Brain pericyte (primary cell): Measurements from ENCODE around the gene GRIK1.

Experiments
- DNase-seq: peaks from one replicate; pipeline ENCODE4 v3.0.0-alpha.2; 2012; ENCODE audit warnings: low read depth, low spot score

The GRIK1 gene

GRCh38 chr21:29786496-29787360, 153.1 kb downstream of the GRIK1 start:
- DNase-seq: no peak

GRCh38 chr21:29777160-29777559, 162.6 kb downstream of the GRIK1 start:
- no peak for DNase-seq

GRCh38 chr21:29775462-29775861, 164.3 kb downstream of the GRIK1 start:
- DNase-seq: no peak

GRCh38 chr21:29771491-29772066, 168.2 kb downstream of the GRIK1 start:
- DNase-seq: no peak

GRCh38 chr21:29763674-29764073, 176.1 kb downstream of the GRIK1 start:
- no peak for DNase-seq

GRCh38 chr21:29762570-29763082, 177.2 kb downstream of the GRIK1 start:
- DNase-seq: no peak

GRCh38 chr21:29753216-29753615, 186.6 kb downstream of the GRIK1 start:
- DNase-seq: no peak

GRCh38 chr21:29751473-29752185, 188.2 kb downstream of the GRIK1 start:
- DNase-seq: no peak

- no peak for DNase-seq
These were observed 189.8 kb downstream of the GRIK1 start for GRCh38 chr21:29749957-29750356.

GRCh38 chr21:29749223-29749622, 190.6 kb downstream of the GRIK1 start:
- no peak for DNase-seq

- DNase-seq: no peak
These were observed 191.2 kb downstream of the GRIK1 start for GRCh38 chr21:29748391-29749167.

GRCh38 chr21:29741761-29742160, 198.0 kb downstream of the GRIK1 start:
- no peak for DNase-seq

GRCh38 chr21:29739176-29739575, 200.6 kb downstream of the GRIK1 start:
- DNase-seq: no peak

GRCh38 chr21:29738730-29739129, 201.1 kb downstream of the GRIK1 start:
- DNase-seq: no peak

GRCh38 chr21:29737186-29737585, 202.6 kb downstream of the GRIK1 start:
- DNase-seq: no peak

GRCh38 chr21:29730281-29730680, 209.5 kb downstream of the GRIK1 start:
- no peak for DNase-seq

GRCh38 chr21:29726044-29726443, 213.8 kb downstream of the GRIK1 start:
- no peak for DNase-seq

- no peak for DNase-seq
These were observed 214.6 kb downstream of the GRIK1 start for GRCh38 chr21:29725025-29725736.

GRCh38 chr21:29721964-29722363, 217.8 kb downstream of the GRIK1 start:
- DNase-seq: no peak

- DNase-seq: no peak
These were observed 218.6 kb downstream of the GRIK1 start for GRCh38 chr21:29721221-29721620.

GRCh38 chr21:29719521-29719920, 220.3 kb downstream of the GRIK1 start:
- DNase-seq: no peak
